ENCODE results near the gene TNFRSF4.

Gene TNFRSF4

DNA sequence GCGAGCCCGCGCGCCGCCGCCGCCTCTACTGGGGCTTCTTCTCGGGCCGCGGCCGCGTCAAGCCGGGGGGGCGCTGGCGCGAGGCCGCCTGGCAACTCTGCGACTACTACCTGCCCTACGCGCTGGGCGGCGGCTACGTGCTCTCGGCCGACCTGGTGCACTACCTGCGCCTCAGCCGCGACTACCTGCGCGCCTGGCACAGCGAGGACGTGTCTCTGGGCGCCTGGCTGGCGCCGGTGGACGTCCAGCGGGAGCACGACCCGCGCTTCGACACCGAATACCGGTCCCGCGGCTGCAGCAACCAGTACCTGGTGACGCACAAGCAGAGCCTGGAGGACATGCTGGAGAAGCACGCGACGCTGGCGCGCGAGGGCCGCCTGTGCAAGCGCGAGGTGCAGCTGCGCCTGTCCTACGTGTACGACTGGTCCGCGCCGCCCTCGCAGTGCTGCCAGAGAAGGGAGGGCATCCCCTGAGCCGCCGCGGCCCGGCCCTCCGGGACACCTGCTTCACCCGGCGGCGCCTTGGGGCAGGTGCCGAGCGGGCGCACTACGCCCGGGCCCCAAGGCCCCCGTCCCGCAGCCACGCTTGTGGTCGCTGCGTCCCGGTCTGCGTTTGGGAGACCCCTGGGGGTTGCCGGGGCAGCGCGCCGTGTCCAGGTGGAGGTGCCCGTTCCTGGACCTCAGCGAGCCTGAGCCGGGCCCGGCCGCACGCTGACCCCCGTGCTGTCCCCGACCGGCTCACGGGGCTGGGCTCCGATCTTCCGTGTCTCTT lies 19.0 kb upstream of the TNFRSF4 start:
- no peak for DNase-seq (ENCODE audit: low read depth in 2 of 2)

DNA sequence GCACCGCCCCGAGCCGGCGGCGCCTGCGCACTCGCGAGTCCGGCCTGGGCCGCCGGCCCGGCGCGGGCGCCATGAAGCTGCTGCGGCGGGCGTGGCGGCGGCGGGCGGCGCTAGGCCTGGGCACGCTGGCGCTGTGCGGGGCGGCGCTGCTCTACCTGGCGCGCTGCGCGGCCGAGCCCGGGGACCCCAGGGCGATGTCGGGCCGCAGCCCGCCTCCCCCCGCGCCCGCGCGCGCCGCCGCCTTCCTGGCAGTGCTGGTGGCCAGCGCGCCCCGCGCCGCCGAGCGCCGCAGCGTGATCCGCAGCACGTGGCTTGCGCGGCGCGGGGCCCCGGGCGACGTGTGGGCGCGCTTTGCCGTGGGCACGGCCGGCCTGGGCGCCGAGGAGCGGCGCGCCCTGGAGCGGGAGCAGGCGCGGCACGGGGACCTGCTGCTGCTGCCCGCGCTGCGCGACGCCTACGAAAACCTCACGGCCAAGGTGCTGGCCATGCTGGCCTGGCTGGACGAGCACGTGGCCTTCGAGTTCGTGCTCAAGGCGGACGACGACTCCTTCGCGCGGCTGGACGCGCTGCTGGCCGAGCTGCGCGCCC lies 18.3 kb upstream of the TNFRSF4 start, which contains the start of gene B3GALT6:
Gene B3GALT6 (plus strand): TSS at position 30 of the 588 bp plus-strand sequence. CDS start 42 bp downstream, at position 72.
- no peak for DNase-seq (ENCODE audit: low read depth in 2 of 2)

DNA sequence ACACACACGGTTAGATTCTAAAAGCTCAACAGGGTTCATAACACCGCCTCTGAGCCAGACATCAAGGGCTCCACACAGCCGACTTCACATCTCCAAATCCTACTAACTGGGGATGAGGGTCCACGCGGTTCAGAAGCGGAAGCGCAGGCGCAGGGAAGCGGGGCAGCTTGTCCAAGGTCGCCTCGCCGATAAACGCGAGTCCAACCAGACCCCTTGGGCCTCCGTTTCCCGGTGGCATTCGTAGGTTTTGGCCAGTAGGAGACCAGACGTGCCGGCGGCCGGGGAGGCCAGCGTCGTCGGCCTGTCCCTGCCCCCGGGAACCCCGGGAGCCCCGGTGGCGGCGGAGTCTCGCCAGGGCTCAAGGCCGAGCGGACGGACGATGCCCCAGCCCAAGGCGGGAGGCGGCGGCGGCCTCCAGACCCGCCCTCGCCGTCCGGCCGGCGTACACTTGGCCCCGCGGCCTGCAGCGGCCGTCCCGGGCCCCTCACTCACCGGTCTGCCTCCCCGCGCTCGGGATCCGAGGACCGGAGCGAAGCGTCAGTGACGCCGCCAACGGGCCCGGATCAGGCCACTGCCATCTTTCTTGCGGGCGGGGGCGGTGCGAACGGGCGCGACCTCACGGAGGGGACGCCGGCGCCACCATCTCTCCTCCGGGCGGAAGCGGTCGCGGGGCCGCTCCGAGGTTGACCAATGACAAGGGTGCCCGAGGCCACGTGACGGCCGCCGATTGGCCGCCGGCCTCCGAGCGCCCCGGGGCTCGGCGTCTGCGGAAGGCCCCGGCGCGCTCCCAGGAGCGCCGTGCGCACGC lies 17.7 kb upstream of the TNFRSF4 start, which contains the start of gene SDF4:
Gene SDF4 (minus strand): TSS at position 602 of the 808 bp plus-strand sequence. CDS start 3,229 bp downstream, outside the sequence.
- peak; percentile 94 to 96 for DNase-seq (ENCODE audit: low read depth in 2 of 2)

DNA sequence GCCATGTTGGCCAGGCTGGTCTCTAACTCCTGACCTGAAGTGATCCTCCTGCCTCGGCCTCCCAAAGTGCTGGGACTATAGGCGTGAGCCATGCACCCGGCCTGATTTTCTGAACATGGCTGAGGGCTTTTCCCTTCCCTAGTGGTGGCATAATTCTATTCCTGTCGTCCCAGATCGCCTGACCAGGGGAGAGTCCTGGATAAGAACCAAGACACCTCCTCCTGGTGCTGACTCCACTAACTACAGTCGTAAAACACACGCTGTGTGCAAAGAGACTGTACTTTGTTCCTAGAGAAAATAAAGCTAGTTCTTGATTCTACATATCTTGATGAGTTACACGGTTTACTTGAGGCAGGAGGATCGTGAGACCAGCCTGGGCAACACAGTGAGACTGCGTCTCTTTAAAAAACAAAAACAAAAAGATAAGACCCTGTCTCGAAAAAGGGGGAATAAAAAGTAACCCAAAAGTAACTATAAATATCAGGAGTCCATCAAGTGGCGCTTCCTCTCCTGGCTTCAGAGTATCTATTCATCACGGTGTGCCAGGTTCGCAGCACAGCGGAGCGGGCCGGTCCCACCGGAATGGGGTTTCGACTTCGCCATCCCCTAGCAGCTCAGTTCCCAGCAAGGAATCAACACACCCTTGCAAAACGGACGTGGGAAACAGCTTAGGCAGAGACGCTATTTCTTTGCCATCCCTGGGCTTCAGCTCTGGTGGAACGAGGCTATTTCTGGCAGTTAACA lies 16.9 kb upstream of the TNFRSF4 start:
- no peak for DNase-seq (ENCODE audit: low read depth in 2 of 2)

DNA sequence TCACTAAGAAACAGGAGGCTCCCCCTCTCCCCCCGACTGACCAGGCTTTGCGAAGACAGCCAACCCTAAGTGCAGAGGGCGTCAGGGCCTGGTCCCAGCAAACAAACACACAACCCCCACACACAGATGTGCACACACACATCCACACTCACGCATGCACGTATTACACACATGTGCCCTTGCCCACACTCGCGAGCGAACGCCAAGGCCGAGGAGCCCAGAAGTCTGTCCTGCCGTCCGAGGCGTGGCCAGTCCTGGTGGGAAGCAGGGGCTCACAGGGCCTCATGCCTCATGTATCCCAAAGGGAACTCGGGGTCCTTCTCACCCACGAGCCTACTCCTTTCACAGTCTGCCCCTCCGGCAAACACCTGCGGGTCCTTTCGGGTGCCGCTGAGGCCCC lies 15.8 kb upstream of the TNFRSF4 start:
- no peak for DNase-seq (ENCODE audit: low read depth in 2 of 2)

DNA sequence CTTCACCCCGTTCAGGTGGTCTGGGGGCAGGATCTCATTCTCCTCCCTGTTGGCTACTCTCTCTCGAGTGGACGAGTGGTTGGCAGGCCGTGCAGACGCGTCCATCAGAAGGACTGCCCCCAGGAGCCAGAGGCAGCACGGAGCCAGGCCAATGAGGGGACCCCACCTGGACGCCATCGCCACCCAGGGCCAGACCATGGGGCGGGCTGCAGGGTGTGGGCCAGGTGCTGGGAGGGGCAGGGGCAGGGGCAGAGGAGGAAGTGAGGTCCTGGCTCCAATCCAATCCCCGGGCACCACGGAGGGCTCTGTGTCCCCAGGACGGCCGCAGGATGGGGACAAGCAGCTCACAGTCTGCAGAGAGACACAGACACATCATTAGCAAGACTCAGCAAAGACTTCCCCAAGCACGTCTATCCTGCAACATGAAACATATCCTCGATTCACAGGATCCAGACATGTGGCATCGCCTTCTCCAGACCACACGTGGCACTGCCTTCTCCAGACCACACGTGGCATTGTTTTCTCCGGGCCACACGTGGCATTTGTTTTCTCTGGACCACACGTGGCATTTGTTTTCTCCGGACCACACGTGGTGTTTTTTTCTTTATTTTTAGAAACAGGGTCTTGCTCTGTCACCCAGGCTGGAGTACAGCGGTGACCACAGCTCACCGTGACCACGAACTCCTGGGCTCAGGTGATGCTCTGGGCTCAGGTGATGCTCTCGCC lies 14.8 kb upstream of the TNFRSF4 start:
- DNase-seq (ENCODE audit: low read depth in 2 of 2) = no peak

DNA sequence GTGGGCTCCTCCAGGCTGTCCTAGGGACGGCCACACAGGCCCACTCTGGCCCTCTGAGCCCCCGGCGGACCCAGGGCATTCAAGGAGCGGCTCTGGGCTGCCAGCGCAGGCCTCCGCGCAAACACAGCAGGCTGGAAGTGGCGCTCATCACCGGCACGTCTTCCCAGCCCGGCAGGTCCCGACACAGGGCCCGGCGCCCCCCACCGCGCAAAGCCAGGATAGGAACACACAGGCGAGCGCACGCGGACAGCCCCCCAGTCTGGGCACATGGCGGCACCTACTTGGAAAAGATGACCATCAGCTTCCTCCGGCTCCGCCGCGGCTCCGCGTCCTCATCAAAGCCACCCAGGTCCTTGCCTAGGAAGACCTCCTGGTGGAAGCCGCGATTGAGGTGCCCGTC lies 14.2 kb upstream of the TNFRSF4 start:
- DNase-seq (ENCODE audit: low read depth in 2 of 2) = no peak

DNA sequence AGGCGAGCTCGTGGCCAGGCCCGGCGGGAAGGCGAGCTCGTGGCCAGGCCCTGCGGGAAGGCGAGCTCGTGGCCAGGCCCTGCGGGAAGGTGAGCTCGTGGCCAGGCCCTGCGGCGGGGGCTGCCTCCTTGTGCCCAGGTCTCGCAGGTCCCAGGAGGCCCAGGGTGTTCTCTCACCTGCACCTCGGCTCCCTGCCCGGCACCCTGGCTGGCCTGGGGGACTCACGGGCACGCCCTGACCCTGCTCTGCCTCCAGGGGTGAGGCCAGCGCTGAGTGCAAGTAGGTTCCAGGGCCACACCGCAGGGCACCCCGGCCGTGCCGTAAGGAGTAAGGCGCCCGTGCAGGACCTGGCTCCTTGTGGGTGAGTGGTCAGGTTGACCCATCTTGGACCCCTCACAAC lies 13.4 kb upstream of the TNFRSF4 start:
- no peak for DNase-seq (ENCODE audit: low read depth in 2 of 2)

DNA sequence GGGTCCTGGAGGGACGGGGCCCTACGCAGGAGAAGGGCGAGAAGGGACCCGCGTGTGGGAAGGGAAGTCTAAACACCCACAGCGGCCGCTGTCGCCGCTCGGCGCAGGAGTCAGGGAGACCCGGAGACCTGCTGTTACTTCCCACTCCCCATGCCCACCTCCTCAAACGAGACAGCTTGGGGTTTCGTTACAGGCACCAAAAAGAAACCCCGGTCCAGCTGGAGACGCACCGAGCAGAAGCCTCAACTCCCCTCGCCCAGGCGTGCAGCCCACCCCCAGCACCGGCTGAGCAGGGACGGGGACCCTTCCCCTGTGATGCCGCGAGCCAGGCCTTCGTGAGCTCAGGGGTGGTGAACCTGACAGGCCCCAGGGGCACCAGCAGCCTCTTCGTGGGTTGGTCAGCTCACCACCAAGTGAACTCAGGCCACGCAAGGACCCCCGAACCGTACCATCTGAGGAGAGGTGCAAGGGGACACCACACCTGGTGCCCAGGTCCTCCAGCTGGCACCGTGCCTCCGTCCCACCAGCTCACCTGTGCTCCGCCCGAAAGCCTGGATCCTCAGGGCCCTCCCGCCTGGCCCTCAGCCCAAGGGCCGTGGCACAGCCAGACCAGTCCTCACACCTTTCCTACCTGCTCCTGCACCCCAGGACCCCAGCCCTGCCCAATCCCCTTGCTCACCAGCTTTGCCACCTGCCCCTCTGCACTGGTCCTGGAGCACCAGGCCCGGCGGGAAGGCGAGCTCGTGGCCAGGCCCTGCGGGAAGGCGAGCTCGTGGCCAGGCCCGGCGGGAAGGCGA lies 12.8 kb upstream of the TNFRSF4 start:
- DNase-seq (ENCODE audit: low read depth in 2 of 2) = no peak

DNA sequence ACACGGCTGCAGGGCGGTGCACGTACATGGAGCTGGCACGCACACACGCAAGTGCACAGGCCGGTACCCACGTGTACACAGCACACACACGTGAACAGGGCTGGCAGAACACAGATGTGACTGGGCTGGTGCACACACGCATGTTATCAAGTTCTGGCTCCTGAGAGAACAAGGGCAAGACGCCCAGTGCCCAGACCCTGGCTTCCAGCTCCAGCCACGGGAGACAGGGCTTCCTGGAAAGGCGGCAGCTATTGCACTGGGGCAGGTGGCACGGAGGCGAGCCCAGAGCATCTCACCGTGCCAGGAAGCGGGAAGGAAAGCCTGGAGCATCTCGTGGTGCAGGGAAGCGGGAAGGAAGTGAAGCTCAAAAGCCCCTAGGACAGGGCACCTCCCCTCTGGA lies 12.0 kb upstream of the TNFRSF4 start:
- DNase-seq (ENCODE audit: low read depth in 2 of 2) = no peak

DNA sequence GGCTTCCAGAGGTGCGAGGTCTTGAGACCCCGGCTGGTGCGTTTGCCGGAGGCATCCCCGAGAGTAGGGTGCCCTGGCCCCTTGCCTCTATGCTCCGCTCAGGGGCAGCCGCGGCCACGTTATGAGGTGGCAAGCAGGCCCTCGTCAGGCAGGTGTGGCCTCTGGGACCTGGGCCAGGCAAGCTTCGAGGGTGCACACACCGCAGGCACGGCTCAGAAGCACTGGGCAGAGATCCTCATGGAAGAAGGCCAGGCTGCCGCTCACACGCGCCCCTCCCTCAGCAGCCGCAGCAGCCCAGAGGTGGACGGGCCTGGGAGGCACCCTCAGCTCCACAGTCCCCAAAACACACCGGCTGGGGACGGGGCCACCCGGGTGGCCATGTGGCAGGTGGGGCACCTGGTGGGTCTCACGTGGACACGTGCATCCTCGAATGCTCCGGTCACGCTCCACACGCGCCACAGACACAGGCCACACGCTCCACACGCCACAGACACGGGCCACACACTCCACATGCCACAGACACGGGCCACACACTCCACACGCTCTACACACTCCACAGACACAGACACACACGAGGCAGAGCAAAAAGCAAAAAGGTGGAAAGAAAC lies 11.4 kb upstream of the TNFRSF4 start:
- no peak for DNase-seq (ENCODE audit: low read depth in 2 of 2)

DNA sequence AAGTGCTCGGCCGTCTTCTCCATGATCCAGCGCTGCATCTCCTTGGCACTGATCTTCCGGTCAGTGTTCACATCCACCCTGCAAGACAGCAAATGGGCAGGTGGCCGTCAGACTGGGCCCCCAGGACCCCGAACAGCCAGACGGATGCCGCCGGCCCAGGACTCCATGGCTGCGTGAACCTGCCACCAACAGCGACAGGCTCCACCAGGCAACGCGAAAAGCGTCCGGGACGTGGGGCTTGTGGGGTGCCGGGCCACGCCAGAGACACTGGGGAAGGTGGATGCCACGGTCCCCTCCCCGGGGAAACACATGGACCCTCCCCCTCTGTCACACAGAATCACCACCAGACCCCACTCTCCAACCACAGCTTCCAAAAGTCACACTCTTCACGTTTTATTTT lies 9.9 kb upstream of the TNFRSF4 start:
- no peak for DNase-seq (ENCODE audit: low read depth in 2 of 2)

DNA sequence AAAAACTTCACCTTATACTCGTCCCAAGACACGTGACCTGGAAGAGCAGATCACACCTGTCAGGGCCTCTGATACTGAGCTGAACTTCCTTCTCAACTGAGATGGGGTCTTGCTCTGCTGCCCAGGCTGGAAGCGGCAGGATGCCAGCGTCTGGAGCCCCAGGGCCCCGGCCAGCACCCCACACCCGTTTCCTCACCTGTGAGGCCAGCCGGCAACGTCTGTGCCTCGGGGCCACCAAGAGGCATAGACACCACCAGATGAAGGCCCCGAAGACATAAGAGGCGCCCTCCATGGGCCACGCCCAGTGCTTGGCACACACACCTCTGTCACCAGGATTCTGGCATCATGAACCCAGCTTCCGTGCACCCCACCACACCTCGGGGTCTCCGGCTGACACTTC lies 9.4 kb upstream of the TNFRSF4 start:
- no peak for DNase-seq (ENCODE audit: low read depth in 2 of 2)

DNA sequence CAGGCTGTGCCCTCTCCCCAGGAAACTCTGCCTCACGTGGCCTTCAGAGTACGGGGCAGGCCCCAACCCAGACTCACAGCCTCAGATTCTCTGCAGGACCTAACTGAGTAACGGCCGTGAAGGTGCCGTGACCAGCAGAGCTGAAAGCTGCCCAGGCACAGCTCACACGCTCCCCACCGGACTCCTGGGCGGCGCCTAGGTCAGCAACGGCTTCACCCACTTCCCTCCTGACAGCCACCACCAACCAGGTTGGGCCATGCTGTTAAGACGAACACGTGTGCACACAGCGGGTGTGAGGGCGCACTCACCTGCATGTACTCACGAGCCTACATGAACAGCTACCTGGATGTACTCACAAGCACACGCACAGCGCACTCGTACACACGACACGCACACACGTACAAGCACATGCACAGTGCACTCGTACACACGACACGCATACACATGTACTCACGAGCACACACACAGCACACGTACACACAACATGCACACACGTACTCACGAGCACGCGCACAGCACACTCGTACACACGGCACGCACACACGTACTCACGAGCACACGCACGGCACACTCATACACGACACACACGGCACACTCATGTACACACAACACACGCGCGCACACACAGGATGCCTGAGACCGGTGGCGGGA lies 8.7 kb upstream of the TNFRSF4 start:
- no peak for DNase-seq (ENCODE audit: low read depth in 2 of 2)

DNA sequence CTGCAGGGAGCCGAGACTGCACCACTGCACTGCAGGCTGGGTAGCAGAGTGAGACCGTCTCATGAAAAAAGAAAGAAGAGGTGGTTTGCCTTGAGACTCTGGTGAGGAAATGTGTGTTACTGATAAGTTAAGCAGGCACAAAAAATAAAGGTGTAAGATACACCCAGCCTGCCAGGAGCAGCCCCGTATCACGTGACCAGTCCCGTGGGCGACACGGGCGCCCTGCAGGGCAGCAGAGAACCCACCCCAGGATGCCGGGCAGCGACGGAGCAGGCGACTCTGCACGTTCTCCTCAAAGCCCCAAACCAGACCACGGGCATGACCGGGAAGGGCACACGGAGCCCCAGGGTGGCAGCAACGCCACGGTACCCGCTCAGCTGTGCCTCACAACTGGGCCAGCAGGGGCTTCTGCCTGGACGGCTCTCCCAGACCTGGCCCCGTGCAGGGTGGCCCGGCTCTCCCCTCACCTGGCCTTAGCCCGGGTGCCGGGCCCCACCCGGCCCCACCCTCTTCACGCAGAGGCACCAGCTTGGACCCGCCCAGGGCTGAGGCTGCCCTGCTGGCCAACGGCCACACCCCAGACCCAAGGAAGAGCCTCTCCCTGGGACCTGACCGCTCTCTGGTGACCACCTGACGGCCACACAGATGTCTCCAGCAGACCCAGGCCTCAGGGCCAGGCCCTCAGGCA lies 8.1 kb upstream of the TNFRSF4 start:
- no peak for DNase-seq (ENCODE audit: low read depth in 2 of 2)

DNA sequence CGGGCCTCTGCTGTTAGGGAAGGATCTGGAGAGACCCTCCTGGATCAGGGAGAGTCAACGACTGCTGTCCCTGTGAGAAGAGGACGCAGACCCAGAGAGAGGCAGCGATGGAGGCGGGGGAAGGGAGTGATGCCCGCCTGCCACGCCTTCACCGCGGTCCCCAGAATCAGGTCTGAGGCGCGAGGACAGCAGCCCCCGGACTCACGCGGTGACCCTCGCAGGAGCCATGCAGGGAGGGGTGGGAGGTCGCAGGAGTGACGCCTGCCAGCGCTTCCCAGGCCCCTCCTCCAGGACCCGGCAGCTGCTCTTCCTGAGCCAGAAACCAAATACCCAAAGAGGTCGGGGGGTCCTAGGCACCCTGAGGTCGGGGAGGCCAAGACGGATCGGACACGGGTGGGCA lies 6.2 kb upstream of the TNFRSF4 start:
- no peak for DNase-seq (ENCODE audit: low read depth in 2 of 2)

DNA sequence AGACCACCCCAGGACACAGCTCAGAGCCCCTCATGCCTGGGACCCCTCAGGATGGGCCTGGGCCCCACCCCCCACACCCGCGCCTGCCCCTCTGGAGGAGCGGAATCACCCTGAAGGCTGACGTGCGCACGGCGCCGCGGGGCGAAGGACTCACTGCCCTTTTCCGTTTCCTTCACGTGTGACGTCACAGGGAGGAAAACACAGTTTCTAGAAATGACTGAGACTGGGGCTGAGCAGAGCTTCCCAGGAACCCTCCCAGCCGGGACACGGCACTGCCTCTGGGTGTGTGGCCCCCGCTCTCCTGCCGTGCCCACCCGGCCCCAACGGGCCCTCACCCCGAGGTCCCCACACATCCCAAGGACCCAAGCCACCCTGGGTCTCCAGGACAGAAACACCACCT lies 5.4 kb upstream of the TNFRSF4 start:
- DNase-seq (ENCODE audit: low read depth in 2 of 2) = peak in 1 of 2 donors; percentile 47

DNA sequence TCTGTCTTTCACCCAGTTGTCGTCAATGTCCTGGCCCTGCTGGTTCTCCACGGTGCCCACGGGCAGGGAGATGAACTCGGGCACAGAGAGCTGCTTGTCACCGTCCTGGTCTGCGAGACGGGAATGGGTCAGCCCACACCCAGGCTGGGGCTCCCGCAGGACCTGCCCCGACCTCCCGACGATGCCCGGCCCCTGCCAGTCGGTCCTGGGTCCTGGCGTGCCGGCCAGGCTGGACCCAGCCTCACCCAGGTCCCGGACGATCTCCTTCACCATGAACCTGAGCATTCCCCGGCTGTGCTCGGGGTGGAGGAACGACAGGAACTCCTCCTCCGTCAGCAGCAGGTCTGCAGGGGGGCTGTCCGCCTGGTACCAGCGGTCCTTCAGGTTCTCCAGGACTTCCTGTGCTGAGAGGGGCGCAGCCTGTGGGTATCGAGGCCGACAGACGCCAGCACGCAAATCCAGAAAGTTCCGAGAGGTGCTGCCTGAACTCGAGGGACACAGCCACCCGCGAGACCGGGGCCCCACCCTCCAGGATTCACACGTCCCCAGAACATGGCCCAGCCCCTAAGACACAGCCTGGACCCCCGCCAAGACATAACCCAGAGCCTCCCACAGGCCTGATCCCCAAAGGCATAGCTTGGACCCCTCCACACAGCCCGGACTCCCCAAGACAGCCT lies 4.7 kb upstream of the TNFRSF4 start:
- no peak for DNase-seq (ENCODE audit: low read depth in 2 of 2)
